GM10248 (cell line): Measurements from ENCODE around the gene RPL10.

Experiments used
- CTCF ChIA-PET: fragments of 300-600 bp; sonication (Branson Sonifier 250); formaldehyde crosslinking; extraction: SDS; loops from one replicate; lab custom pipeline; 2021; ENCODE audit warnings: antibody characterized with exemption; lab: Yijun Ruan, JAX
- POLR2A ChIA-PET: fragments of 350-650 bp; sonication (Branson Sonifier 250); formaldehyde crosslinking; extraction: SDS; loops from one replicate; lab custom pipeline; 2020; ENCODE audit warnings: antibody characterized with exemption; lab: Yijun Ruan, JAX
- DNase-seq: peaks from one replicate; pipeline ENCODE4 v3.0.0; 2012; ENCODE audit errors: extremely low spot score
- CTCF ChIP-seq: IDR thresholded peaks from 2 replicates; pipeline ENCODE4 v1.5.1; 2012; ENCODE audit warnings: mild to moderate bottlenecking, low read depth; ENCODE audit errors: extremely low read depth, missing control alignments, control extremely low read depth

The RPL10 gene

GRCh38 chrX:154355094-154355775 is 42.9 kb upstream of the RPL10 start:
- ChIA-PET POLR2A (no interaction called here), CTCF (no interaction called here)
- DNase-seq = no peak
- TF ChIP-seq CTCF = no peak

- TF ChIP-seq CTCF = no peak
- ChIA-PET POLR2A (no interaction called here), CTCF (no interaction called here)
- no peak for DNase-seq
These were observed 42.4 kb upstream of the RPL10 start for GRCh38 chrX:154355776-154356140.

- TF ChIP-seq CTCF = no peak
- ChIA-PET POLR2A (interaction anchor here (2.0 kb wide), 1 partner anchor 15 kb away, joined by 5 read pairs; no protein-coding TSS in a partner anchor), CTCF (no interaction called here)
- no peak for DNase-seq
These were observed 41.6 kb upstream of the RPL10 start for GRCh38 chrX:154356596-154356995.

- ChIA-PET POLR2A (interaction anchor here (2.0 kb wide), 1 partner anchor 14 kb away, joined by 5 read pairs; no protein-coding TSS in a partner anchor), CTCF (no interaction called here)
- TF ChIP-seq CTCF = no peak
- DNase-seq = no peak
These were observed 41.0 kb upstream of the RPL10 start for GRCh38 chrX:154357205-154357604.

- ChIA-PET CTCF (no interaction called here), POLR2A (interaction anchor here (1.2 to 2.0 kb wide), 2 partner anchors 10 to 13 kb away, joined by 3 to 5 read pairs; no protein-coding TSS in a partner anchor)
- no peak for DNase-seq
- TF ChIP-seq CTCF = no peak
These were observed 40.2 kb upstream of the RPL10 start for GRCh38 chrX:154358011-154358410.

- DNase-seq = no peak
- ChIA-PET CTCF (no interaction called here), POLR2A (interaction anchor here (1.2 kb wide), 1 partner anchor 9 kb away, joined by 3 read pairs; no protein-coding TSS in a partner anchor)
- no peak for TF ChIP-seq CTCF
These were observed 39.3 kb upstream of the RPL10 start for GRCh38 chrX:154358829-154359228.
